NCI-H446 (cell line): Measurements from ENCODE around the gene ZDHHC4.
A peak's percentile ranks its signal among the peaks of the same experiment; 100 is the strongest.
"Not testable (repeated sequence)": the region's sequence is repeated elsewhere in the genome, so short reads cannot be mapped to it uniquely, and the experiment has no call there.

ENCODE experiments used
- DNase-seq, 2 experiments: peaks; one replicate each; lab custom pipeline; 2025; lab: John Stamatoyannopoulos, UW

Gene ZDHHC4

DNA sequence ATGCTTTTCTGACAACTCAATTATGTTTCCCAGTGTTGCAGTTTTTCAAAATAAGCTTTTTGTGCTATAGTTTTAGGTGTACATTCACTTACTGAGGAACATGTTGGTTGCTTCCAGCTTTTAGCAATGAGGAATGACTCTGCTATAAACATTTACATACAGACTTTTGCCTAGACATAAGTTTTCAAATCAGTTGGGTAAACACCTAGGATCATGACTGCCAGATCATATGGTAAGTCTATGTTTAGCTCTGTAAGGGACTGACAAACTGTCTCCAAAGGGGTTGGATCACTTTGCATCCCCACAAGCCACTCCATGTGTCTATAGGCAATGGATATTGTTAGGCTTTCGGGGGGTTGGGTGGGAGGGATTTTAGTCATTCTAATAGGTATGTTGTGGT lies 15.1 kb upstream of the ZDHHC4 start:
- DNase-seq = no peak

DNA sequence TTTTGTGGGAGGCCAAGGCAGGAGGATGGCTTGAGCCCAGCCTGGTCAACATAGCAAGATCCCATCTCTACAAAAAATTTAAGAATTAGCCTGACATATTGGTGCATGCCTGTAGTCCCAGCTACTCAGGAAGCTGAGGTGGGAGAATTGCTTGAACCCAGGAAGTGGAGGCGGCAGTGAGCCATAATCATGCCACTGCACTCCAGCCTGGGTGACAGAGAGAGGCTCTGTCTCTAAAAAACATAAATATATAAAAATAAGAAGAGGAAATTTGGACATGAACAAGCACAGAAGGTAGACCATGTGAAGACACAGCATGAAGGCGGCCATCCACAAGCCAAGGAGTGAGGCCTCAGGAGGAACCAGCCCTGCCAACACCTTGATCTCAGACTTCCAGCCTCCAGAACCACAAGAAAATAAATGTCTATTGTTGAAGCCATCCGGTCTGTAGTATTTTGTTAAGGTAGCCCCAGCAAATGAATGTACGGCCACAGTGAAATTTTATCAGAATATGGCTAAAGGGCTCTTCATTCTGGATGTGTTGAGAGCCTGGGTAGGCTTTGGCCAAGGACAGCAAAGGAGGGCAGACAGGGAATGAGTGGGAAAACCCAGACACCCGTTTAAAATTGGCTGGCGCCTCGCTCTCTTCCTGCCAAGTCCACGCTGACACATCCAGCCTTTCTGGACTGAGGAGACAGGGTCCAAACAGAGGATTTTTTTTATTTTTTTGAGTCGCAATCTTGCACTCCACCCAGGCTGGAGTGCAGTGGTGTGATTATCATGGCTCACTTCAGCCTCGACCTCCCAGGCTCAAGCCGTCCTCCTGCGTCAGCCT lies 13.1 kb upstream of the ZDHHC4 start:
- DNase-seq = peak; percentile 35 to 77

DNA sequence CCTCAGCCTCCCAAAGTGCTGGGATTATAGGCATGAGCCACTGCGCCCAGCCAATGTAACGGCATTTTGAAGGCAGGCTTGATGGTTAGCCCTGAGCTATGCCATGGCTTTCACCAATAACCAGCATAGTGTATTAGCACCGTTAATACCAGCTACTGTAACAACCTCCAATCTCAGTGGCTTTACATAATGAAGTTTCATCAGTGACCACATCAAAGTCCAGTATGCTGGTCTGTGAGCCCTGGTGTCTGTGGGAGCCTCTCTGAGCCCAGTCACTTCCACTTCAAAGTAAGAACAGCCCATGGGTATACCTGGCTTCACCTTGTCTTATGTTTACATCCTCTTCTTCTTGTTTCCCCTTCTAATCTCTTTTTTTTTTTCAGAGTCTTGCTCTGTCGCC lies 11.6 kb upstream of the ZDHHC4 start:
- no peak for DNase-seq

DNA sequence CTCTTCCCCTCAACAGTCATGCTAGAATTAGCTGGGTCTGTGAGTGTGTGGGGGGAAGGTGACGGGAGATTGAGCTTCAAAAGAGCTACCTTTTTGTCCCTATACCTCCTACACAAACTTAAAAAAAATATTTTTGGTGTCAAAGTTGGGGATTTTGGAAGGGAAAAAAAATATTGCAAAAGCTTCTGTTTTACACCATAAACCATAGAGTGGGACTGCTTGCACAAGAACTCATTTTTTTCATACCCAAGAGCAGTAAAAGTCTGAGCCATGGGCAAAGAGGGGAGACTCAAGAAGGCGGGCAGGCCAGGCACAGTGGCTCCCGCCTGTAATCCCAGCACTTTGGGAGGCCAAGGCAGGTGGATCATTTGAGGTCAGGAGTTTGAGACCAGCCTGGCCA lies 9.4 kb upstream of the ZDHHC4 start:
- no peak for DNase-seq

DNA sequence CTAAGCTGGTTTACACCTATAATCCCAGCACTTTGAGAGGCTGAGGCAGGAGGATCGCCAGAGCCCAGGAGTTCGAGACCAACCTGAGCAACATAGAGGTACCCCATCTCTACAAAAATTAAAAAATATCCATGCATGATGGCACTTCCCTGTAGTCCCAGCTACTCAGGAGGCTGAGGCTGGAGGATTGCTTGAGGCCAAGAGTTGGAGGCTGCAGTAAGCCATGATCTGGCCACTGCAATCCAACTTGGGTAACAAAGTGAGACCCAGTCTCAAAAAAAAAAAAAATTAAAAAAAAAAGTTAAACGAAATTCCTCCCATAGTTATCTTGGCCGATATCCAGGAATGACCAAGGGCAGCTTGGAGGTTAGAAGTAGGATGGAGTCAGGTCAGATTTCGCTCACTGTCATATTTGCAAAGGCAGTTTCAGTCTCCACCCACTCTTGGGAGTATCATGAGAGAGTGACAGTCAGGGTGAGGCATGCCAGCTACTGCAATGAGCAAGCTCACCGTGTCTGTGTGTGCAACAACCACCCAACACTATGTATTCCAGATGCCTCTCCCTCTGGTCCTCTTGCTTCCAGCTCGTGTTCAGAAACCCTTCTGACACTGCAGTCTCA lies 6.0 kb upstream of the ZDHHC4 start:
- DNase-seq = no peak

DNA sequence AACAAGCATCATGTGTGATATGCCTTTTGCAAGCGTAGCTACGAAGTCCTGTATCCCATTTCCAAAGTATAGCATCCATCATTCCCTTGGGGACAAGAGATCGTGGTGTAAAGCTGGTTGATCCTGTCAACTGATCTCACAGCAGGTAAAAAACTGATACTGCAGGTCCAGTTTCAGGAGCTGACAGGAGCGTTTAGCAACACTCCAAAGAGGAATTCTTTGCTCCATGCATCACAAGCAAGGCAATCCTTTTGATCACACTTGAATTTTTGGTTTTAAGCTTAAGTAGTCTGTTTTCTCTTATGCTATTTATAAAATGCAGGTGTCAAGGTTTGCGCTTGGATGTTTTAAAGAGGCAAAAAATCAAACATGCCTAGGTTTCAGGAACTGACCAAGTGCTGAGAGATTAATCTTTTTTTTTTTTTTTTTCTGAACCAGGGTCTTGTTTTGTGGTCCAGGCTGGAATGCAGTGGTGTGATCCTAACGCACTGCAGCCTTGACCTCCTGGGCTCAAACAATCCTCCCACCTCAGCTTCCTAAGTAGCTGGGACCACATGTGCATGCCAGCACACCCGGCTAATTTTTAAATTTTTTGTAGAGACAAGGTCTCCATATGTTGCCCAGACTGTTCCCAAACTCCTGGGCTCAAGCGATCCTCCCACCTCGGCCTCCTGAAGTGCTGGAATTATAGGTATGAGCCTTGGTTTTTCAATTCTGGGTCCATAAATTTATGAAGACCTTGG lies 1.8 kb upstream of the ZDHHC4 start:
- no peak for DNase-seq

DNA sequence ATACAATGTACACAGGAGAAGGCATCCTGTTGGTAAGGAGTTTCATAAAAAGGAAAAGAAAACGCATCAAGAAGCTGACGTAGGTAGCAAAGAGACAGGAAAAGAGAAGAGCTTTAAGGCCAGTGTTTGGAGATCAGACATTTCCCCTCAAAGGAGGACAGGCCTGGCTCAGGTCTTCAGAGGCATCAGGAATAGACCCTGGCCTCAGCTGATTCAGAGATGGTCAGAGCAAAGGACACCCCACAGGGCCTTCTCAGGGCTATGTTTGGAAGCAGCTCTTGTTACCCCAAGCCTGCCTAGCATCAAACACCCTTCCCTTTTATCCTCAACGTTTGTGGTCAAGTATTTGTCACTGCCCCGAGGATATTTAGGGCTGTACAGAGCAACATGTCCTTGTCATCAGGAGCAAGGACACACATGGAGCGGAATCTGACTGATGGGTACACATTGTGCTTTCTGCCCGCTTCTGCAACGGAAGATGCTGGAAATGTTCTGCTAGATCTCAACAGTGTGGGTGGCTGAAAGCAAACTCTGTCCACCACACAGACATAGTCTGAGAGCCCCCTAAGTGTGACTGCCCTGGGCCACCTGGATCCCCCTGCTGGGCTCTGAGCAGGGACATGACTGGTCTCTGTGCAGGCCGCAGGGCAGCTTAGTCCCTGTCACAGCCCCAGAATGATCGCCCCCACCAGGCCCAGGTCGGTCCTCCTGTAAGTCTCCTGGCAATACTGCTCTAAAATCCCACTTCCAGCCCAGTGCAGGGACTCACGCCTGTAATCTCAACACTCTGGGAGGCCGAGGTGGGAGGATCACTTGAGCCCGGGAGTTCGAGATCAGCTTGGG lies 1.0 kb upstream of the ZDHHC4 start:
- DNase-seq = no peak

DNA sequence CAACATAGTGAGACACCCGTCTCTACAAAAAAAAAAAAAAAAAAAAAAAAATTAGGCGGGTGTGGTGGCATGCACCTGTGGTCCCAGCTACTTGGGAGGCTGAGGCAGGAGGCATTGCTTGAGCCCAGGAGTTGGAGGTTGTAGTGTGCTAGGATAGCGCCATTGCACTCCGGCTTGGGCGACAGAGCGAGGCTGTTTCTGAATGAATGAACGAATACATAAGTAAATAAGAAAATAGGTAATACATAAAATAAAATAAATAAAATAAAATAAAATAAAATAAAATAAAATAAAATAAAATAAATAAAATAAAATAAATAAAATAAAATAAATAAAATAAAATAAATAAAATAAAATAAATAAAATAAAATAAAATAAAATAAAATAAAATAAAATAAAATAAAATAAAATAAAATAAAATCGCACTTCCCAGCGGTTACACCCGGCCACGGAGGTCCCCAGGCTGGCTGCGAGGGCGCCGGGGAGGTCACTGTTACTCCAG lies 336 bp upstream of the ZDHHC4 start:
- not testable (repeated sequence) for DNase-seq

DNA sequence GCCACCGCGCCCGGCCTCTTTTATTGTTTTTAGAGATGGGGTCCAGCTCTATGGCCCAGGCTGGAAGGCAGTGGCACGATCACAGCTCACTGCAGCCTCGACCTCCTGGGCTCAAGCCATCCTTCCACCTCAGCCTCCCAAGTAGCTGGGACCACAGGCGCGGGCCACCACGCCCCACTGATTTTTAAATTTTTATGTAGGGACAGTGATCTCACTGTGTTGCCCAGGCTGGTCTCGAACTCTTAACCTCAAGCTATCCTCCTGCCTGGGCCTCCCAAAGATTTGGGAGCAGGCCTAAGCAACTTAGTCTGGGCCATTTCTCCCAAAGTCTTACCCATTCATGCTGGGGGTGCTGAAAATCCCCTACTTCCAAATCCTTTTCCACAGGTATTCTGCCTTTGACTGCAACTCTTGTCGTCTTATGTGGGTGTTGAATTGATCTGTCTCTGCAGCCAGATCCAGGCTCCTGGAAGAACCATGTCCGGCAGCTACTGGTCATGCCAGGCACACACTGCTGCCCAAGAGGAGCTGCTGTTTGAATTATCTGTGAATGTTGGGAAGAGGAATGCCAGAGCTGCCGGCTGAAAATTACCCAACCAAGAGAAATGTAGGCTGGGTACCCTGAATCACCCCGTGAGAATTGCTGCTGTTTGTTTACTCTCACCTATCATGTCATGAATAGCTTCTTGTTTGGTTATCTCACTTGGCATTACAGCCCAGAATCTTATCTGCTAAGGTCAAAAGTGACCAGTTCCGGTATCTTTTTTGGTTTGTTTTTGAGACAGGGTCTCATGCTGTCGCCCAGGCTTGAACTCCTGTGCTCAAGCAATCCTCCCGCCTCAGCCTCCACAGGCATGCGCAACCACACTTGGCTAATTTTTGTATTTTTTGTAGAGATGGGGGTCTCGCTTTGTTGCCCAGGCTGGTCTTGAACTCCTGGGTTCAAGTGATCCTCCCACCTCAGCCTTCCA lies 1.1 kb downstream of the ZDHHC4 start:
- DNase-seq = no peak

DNA sequence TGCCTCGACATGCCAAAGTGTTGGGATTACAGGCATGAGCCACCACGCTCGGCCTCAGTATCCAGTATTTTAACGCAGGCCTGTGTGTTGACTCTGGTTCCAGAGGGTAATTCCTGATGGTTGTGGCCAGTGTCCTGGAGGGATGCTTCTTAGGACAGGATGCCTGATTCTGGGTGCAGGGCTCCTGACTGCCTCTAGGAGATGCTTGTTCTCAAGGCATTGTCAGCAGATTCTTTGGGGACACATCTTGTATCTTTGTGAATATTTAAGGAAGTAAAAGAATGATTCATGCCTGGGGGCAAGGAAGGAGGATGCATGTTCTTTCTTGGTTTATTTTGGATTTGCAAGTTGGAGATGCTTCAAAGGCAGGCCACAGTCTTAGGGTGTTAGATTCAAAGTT lies 2.2 kb downstream of the ZDHHC4 start:
- DNase-seq = no peak

DNA sequence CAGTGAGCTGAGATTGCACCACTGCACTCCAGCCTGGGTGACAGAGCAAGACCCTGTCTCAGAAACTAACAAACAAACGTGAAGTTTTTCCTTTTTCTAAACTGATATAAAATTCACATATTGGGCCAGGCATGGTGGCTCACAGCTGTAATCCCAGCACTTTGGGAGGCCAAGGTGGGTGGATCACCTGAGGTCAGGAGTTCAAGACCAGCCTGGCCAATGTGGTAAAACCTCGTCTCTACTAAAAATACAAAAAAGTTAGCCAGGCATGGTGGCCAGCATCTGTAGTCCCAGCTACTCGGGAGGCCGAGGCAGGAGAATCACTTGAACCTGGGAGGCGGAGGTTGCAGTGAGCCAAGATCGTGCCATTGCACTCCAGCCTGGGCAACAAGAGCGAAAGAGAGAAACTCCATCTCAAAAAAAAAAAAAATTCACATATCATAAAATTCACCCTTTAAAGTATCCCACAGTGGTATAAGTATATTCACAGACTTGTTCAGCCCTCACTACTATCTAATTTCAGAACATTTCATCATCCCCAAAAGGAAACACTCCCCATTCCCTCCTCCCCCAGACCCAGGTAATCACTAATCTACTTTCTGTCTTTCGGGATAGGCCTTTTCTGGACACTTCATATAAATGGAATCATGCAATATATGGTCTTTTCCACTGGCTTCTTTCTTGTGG lies 8.6 kb downstream of the ZDHHC4 start:
- DNase-seq = not testable (repeated sequence)

DNA sequence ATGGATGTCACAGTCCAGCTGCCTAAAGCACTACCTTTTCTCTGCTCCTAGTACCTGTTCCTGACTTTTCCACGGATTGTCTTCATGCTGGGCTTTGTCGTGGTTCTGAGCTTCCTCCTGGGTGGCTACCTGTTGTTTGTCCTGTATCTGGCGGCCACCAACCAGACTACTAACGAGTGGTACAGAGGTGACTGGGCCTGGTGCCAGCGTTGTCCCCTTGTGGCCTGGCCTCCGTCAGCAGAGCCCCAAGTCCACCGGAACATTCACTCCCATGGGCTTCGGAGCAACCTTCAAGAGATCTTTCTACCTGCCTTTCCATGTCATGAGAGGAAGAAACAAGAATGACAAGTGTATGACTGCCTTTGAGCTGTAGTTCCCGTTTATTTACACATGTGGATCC lies 11.3 kb downstream of the ZDHHC4 start:
- DNase-seq = no peak

DNA sequence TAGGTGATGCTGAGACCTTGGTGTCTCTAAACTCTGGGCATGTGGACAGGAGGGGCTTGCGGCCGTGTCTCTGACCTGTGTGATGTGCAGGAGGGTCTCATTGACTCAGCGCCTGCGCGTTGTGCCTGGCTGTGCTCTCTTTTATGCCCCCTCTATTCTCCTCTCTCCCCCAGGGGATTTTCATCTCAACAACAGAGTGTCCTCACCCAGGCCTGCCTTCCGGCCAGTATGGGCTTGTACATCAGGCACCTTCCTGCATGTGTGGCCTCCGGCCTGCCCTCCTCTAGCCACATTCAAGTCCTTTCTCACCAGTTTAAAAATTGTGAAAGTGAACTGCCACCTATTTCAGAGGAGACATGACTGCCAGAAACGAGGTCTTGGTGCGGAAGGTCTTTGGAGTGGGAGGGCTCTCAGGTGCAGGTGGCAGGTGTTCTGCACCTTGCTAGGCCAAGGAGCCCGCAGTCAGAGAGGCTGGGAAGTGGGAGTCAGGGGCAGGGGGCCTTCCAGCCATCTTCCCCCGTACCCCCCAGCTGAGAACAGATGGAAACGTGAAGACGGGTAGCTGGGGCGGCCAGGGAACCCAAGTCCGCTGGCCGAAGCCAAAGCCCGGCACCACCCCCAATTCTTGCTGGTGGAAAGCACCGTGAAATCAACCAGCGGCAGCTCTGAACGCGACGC lies 12.0 kb downstream of the ZDHHC4 start:
- no peak for DNase-seq

DNA sequence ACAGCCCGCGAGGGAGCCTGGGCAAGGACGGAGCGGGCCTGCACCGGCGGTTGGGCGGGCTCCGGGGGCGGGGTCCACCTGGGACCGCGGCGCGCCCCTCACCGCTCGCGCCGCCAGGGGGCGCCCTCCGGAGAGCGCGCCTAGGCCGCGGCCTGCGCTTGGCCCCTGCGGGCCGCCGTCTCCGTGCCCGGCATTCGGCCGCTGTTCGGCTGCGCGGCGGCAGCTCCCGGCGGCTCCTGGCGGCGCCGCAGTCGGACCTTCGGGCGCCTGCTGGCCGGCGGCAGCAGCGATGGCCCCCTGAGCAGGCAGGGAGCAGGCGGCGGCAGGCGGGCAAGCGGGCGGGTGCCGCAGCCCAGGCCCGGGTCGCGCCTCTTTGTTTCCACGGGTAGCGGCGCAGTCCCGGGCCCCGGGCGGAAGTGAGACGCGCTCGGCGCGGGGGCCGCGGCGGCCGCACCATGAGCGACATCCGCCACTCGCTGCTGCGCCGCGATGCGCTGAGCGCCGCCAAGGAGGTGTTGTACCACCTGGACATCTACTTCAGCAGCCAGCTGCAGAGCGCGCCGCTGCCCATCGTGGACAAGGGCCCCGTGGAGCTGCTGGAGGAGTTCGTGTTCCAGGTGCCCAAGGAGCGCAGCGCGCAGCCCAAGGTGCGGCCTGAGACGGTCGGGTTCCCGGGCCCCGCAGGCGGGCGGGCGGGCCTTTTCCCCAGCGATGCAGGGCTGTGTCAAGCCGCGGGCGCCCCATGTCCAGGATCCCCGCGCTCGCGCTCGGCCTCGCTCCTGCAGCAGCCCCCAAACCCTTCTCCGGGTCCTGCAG lies 12.8 kb downstream of the ZDHHC4 start, which contains the start of gene INTS15:
Gene INTS15, plus strand, starts transcription at position 193 of the 816 bp plus-strand sequence. Its CDS starts 263 bp downstream, at position 456.
- DNase-seq = peak; percentile 32 to 89

DNA sequence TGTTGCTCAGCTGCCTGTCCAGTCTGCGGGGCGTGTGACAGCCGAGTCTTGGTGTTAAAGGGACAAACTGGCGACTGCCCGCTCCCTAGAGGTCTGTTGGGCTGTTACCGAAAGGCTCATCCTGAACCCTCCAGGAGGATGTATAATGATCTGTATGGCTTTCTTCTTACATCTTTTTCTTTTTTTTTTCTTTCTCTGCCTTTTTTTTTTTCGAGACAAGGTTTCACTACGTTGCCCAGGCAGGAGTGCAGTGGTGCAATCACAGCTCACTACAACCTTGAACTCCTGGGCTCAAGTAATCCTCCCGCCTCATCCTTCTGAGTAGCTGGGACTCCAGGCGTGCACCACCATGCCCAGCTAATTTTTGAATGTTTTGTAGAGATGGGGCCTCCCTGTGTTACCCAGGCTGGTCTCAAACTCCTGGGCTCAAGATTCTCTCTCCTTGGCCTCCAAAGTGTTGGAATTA lies 13.4 kb downstream of the ZDHHC4 start:
- no peak for DNase-seq

DNA sequence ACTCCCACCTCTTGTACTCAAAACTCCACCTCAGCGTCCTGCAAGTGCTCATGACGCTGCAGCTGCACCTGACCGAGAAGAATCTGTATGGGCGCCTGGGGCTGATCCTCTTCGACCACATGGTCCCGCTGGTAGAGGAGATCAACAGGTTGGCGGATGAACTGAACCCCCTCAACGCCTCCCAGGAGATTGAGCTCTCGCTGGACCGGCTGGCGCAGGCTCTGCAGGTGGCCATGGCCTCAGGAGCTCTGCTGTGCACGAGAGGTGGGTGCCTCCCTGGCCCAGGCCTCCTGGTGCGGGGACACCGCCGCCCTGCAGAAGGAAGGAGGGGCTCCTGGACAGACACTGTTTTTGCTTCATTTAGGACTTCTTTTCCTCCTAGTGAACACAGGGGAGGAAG lies 22.8 kb downstream of the ZDHHC4 start:
- DNase-seq = no peak

DNA sequence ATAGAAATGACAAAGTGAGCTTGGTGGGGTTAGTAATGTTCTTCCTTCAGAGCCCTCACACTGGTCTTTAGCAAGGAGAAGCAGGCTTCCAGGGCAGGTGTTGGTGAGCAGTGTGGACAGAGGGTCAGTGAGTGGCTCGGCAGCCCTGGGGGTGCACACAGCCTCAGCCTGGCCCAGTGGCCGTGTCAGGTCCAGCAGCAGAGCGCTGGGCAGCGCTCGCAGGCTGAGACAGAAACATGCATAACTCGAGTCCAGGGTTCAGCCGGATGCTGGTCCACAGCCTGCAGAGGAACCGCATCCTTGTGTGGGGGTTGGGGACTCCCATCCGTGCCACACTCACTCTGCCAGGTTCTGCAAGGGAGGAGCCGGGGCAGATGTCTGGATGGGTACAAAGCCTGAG lies 27.2 kb downstream of the ZDHHC4 start:
- no peak for DNase-seq

DNA sequence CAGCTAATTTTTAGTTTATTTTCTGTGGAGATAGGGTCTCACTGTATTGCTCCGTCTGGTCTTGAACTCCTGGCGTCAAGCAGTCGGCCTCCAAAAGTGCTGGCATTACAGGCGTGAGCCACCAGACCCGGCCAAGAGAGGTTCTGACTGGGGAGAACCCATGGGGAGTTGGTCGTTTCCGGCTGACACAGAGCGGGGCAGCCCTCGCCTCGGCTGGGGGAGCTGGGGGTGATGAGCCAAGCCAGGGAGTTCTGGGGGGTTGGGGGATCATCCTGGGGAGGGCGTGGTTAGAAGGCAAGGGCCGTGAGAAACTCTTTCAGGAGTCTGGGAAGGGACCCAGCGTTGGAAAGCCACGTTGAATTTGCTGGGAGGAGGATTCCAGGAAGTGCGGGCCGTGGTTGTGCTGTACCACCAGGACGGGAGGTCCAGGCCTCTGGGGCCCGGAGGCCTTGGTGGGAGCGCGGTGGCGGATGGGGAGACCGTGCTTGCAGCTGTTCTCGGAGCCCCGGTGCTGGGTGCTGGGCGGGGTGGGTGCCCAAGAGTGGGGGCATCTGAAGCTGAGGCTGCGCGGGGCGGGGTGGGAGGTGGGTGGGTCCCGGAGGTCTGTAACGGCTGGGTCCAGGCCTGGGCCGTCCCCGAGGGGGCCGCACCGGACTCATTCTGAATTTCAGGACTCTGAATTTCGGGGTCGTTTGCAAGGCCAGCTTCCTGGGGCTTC lies 29.8 kb downstream of the ZDHHC4 start:
- DNase-seq = no peak
